HEK293 (cell line): ENCODE measurements around the gene MEX3A.

Experiments
- CTCF ChIA-PET: fragments of 350-600 bp; formaldehyde crosslinking; extraction: SDS; loops from one replicate; lab custom pipeline; 2021; ENCODE audit warnings: antibody characterized with exemption; lab: Yijun Ruan, JAX
- POLR2A ChIA-PET: fragments of 300-600 bp; formaldehyde crosslinking; extraction: SDS; loops from one replicate; lab custom pipeline; 2020; ENCODE audit warnings: antibody characterized with exemption, inconsistent platforms; lab: Yijun Ruan, JAX
- H3K27ac ChIP-seq: fragments of 200-500 bp; sonication (Bioruptor generic); 2 replicates; pipeline ENCODE4 v1.5.1; 2014; ENCODE audit warnings: low read depth, low read length, control low read depth, inconsistent platforms; ENCODE audit errors: extremely low read depth
- H3K36me3 ChIP-seq, 2 experiments: fragments of 200-500 bp in 1 of 2; sonication (Bioruptor generic) in 1 of 2; 1 replicate in 1 of 2; 2 replicates in 1 of 2; pipeline ENCODE4 v1.5.1; 2014 to 2017; ENCODE audit warnings: inconsistent platforms in 2 of 2, low read length in 2 of 2; ENCODE audit not compliant: control insufficient read depth in 2 of 2, insufficient read depth in 1 of 2
- H3K4me1 ChIP-seq: fragments of 200-500 bp; sonication (Bioruptor generic); 2 replicates; pipeline ENCODE4 v1.5.1; 2014; ENCODE audit warnings: mild to moderate bottlenecking, low read length, inconsistent platforms; ENCODE audit not compliant: control insufficient read depth, insufficient read depth
- H3K4me3 ChIP-seq: 2 replicates; pipeline ENCODE4 v1.5.1; 2011; ENCODE audit warnings: low read depth, mild to moderate bottlenecking, control low read depth, low read length, moderate library complexity
- H3K9me3 ChIP-seq: fragments of 200-500 bp; sonication (Bioruptor generic); 2 replicates; pipeline ENCODE4 v1.5.1; 2014; ENCODE audit warnings: low read depth, low read length, inconsistent platforms; ENCODE audit not compliant: control insufficient read depth, insufficient read depth
- EGR2 ChIP-seq: fragments of 450-650 bp; formaldehyde crosslinking; IDR thresholded peaks from 2 replicates; pipeline ENCODE4 v1.5.1; 2016; ENCODE audit warnings: low read depth, missing biosample characterization, missing genetic modification characterization
- GLI4 ChIP-seq: fragments of 450-650 bp; formaldehyde crosslinking; IDR thresholded peaks from 2 replicates; pipeline ENCODE4 v1.5.1; 2016; ENCODE audit warnings: missing biosample characterization, missing genetic modification characterization
- HIC1 ChIP-seq: fragments of 450-650 bp; formaldehyde crosslinking; IDR thresholded peaks from 2 replicates; pipeline ENCODE4 v1.5.1; 2016; ENCODE audit warnings: missing biosample characterization, missing genetic modification characterization
- KLF1 ChIP-seq: fragments of 450-650 bp; formaldehyde crosslinking; IDR thresholded peaks from 2 replicates; pipeline ENCODE4 v1.5.1; 2016; ENCODE audit warnings: missing biosample characterization, missing genetic modification characterization
- KLF8 ChIP-seq: fragments of 450-650 bp; formaldehyde crosslinking; IDR thresholded peaks from 2 replicates; pipeline ENCODE4 v1.5.1; 2016; ENCODE audit warnings: missing biosample characterization, missing genetic modification characterization
- REST ChIP-seq: fragments of 450-650 bp; formaldehyde crosslinking; IDR thresholded peaks from 2 replicates; pipeline ENCODE4 v1.5.1; 2016; ENCODE audit warnings: missing biosample characterization, missing genetic modification characterization
- SP7 ChIP-seq: fragments of 450-650 bp; formaldehyde crosslinking; IDR thresholded peaks from 2 replicates; pipeline ENCODE4 v1.5.1; 2016; ENCODE audit warnings: missing biosample characterization, missing genetic modification characterization
- ZBTB17 ChIP-seq: fragments of 450-650 bp; formaldehyde crosslinking; IDR thresholded peaks from 2 replicates; pipeline ENCODE4 v1.5.1; 2016; ENCODE audit warnings: missing biosample characterization, missing genetic modification characterization
- ZBTB21 ChIP-seq: fragments of 450-650 bp; formaldehyde crosslinking; IDR thresholded peaks from 2 replicates; pipeline ENCODE4 v1.5.1; 2017; ENCODE audit warnings: missing biosample characterization, missing genetic modification characterization
- ZNF175 ChIP-seq: fragments of 450-650 bp; formaldehyde crosslinking; IDR thresholded peaks from 2 replicates; pipeline ENCODE4 v1.5.1; 2016; ENCODE audit warnings: missing biosample characterization, missing genetic modification characterization
- ZNF24 ChIP-seq: fragments of 450-650 bp; formaldehyde crosslinking; IDR thresholded peaks from 2 replicates; pipeline ENCODE4 v1.5.1; 2016; ENCODE audit warnings: missing biosample characterization, missing genetic modification characterization
- ZNF248 ChIP-seq: fragments of 450-650 bp; formaldehyde crosslinking; IDR thresholded peaks from 2 replicates; pipeline ENCODE4 v1.5.1; 2017; ENCODE audit warnings: missing biosample characterization, missing genetic modification characterization
- ZNF37A ChIP-seq: fragments of 450-650 bp; IDR thresholded peaks from 2 replicates; pipeline ENCODE4 v1.5.1; 2018; ENCODE audit warnings: missing biosample characterization, missing genetic modification characterization
- ZNF404 ChIP-seq: fragments of 450-650 bp; formaldehyde crosslinking; IDR thresholded peaks from 2 replicates; pipeline ENCODE4 v1.5.1; 2017; ENCODE audit warnings: missing biosample characterization, missing genetic modification characterization
- ZNF664 ChIP-seq: fragments of 450-650 bp; formaldehyde crosslinking; IDR thresholded peaks from 2 replicates; pipeline ENCODE4 v1.5.1; 2016; ENCODE audit warnings: missing biosample characterization, missing genetic modification characterization
- ZNF792 ChIP-seq: fragments of 450-650 bp; formaldehyde crosslinking; IDR thresholded peaks from 2 replicates; pipeline ENCODE4 v1.5.1; 2016; ENCODE audit warnings: missing biosample characterization, missing genetic modification characterization
- ZSCAN23 ChIP-seq: fragments of 450-650 bp; formaldehyde crosslinking; IDR thresholded peaks from 2 replicates; pipeline ENCODE4 v1.5.1; 2016; ENCODE audit warnings: missing biosample characterization, missing genetic modification characterization
- ZXDB ChIP-seq: fragments of 450-650 bp; formaldehyde crosslinking; IDR thresholded peaks from 2 replicates; pipeline ENCODE4 v1.5.1; 2016; ENCODE audit warnings: missing biosample characterization, missing genetic modification characterization
- TF ChIP-seq, protein P1 (sequence below): fragments of 450-650 bp; formaldehyde crosslinking; IDR thresholded peaks from 2 replicates; pipeline ENCODE4 v1.5.1; 2016; ENCODE audit warnings: missing biosample characterization, missing genetic modification characterization
- TF ChIP-seq, protein P2 (sequence below): fragments of 450-650 bp; formaldehyde crosslinking; IDR thresholded peaks from 2 replicates; pipeline ENCODE4 v1.5.1; 2016; ENCODE audit warnings: missing biosample characterization, missing genetic modification characterization
- TF ChIP-seq, protein P3 (sequence below): fragments of 450-650 bp; formaldehyde crosslinking; IDR thresholded peaks from 2 replicates; pipeline ENCODE4 v1.5.1; 2016; ENCODE audit warnings: missing biosample characterization, missing genetic modification characterization

MEX3A gene

DNA sequence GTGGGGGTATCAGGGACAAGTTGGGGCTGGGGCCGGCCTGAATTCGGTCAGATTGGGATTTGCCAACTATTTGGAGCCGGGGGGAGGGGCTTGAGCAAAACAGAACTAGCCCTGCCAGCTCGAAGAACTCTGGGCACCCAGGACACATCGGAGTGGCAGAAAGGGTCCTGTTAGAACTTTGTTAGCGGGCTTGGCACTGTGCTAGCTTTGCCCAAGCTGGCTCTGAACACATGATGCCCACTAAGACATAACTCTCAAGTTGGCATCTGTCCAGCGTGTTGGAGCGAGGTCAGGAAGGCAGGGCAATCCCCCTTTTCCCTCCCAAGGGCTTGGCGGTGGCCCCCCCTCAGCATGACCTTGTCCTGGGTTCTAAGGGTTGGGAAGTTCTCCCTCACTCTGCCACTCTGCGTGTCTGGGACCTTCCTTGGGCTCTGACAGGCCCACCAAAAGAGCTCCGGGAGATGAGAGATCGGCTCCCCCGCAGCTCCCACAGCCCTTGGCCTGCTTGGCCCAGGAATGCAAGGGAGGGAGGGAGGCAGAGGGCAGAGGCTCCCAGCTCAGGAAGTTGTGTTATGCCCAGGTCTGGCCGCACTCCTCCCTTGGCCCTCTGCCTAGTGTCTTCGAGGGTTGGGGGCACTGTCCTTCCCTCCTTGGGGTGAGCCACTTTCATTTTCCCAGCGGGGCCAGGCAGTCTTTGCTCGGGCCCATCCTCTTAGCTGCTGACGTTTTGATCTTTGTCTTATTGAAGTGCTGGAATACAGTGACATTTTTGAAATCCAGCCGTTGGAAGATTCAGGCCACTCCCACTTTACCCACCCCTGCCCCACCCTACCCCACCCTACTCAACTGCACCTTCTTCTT lies 33.5 kb upstream of the MEX3A start (continued):
- peak; percentile 33; the same call in 1 of the 2 replicates for TF ChIP-seq REST (tag by site-specific recombination)
- TF ChIP-seq HIC1 (tag by site-specific recombination), result peak; percentile 72
- peak; percentile 39; the same call in 1 of the 2 replicates for TF ChIP-seq EGR2 (tag by site-specific recombination)
- TF ChIP-seq KLF8 (tag by site-specific recombination), result peak; percentile 64; the same call in 1 of the 2 replicates
- peak; percentile 31; the same call in 1 of the 2 replicates for TF ChIP-seq SP7 (tag by site-specific recombination)
- peak; percentile 87 for TF ChIP-seq KLF1 (tag by site-specific recombination)
- peak; percentile 45 for TF ChIP-seq ZBTB17
- TF ChIP-seq, protein P1, sequence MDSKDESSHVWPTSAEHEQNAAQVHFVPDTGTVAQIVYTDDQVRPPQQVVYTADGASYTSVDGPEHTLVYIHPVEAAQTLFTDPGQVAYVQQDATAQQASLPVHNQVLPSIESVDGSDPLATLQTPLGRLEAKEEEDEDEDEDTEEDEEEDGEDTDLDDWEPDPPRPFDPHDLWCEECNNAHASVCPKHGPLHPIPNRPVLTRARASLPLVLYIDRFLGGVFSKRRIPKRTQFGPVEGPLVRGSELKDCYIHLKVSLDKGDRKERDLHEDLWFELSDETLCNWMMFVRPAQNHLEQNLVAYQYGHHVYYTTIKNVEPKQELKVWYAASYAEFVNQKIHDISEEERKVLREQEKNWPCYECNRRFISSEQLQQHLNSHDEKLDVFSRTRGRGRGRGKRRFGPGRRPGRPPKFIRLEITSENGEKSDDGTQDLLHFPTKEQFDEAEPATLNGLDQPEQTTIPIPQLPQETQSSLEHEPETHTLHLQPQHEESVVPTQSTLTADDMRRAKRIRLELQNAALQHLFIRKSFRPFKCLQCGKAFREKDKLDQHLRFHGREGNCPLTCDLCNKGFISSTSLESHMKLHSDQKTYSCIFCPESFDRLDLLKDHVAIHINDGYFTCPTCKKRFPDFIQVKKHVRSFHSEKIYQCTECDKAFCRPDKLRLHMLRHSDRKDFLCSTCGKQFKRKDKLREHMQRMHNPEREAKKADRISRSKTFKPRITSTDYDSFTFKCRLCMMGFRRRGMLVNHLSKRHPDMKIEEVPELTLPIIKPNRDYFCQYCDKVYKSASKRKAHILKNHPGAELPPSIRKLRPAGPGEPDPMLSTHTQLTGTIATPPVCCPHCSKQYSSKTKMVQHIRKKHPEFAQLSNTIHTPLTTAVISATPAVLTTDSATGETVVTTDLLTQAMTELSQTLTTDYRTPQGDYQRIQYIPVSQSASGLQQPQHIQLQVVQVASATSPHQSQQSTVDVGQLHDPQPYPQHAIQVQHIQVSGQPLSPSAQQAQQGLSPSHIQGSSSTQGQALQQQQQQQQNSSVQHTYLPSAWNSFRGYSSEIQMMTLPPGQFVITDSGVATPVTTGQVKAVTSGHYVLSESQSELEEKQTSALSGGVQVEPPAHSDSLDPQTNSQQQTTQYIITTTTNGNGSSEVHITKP (tag by site-specific recombination), result peak; percentile 67
- TF ChIP-seq ZBTB21, result no peak
- TF ChIP-seq, protein P2, sequence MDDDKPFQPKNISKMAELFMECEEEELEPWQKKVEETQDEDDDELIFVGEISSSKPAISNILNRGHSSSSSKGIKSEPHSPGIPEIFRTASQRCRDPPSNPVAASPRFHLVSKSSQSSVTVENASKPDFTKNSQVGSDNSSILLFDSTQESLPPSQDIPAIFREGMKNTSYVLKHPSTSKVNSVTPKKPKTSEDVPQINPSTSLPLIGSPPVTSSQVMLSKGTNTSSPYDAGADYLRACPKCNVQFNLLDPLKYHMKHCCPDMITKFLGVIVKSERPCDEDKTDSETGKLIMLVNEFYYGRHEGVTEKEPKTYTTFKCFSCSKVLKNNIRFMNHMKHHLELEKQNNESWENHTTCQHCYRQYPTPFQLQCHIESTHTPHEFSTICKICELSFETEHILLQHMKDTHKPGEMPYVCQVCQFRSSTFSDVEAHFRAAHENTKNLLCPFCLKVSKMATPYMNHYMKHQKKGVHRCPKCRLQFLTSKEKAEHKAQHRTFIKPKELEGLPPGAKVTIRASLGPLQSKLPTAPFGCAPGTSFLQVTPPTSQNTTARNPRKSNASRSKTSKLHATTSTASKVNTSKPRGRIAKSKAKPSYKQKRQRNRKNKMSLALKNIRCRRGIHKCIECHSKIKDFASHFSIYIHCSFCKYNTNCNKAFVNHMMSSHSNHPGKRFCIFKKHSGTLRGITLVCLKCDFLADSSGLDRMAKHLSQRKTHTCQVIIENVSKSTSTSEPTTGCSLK (tag by site-specific recombination), result no peak
- no peak for TF ChIP-seq ZNF664 (tag by site-specific recombination)
- TF ChIP-seq ZXDB, result peak; percentile 27; the same call in 1 of the 2 replicates

DNA sequence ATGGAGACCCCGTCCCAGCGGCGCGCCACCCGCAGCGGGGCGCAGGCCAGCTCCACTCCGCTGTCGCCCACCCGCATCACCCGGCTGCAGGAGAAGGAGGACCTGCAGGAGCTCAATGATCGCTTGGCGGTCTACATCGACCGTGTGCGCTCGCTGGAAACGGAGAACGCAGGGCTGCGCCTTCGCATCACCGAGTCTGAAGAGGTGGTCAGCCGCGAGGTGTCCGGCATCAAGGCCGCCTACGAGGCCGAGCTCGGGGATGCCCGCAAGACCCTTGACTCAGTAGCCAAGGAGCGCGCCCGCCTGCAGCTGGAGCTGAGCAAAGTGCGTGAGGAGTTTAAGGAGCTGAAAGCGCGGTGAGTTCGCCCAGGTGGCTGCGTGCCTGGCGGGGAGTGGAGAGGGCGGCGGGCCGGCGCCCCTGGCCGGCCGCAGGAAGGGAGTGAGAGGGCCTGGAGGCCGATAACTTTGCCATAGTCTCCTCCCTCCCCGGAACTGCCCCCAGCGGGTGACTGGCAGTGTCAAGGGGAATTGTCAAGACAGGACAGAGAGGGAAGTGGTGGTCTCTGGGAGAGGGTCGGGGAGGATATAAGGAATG lies 32.8 kb upstream of the MEX3A start:
- Histone ChIP-seq H3K9me3 (no peaks in the 10 kb centered on the region), H3K4me3 (peak overlapping the region; percentile 69), H3K36me3 (peaks cover 0 to 4% of the 10 kb centered on the region in 2 experiments; a peak in 2 of 3 replicates), H3K4me1 (peaks cover 4% of the 10 kb centered on the region), H3K27ac (peak overlapping the region; percentile 66; the same call in 1 of the 2 replicates)
- ChIA-PET POLR2A (interaction anchor here (0.6 to 5.5 kb wide), 9 partner anchors 9 to 626 kb away, joined by 3 to 63 read pairs (median 8); partner anchors contain the start of genes MRPL24, PMF1 and SLC25A44), CTCF (interaction anchor here (1.3 to 25.6 kb wide), 4 partner anchors 11 to 31 kb away, joined by 5 to 1029 read pairs (median 32); no protein-coding TSS in a partner anchor)
- TF ChIP-seq ZSCAN23 (tag by site-specific recombination) (no peak), ZNF248 (no peak), ZNF175 (tag by site-specific recombination) (no peak), ZNF404 (no peak), GLI4 (tag by site-specific recombination) (no peak), ZNF24 (tag by site-specific recombination) (no peak), ZNF792 (tag by site-specific recombination) (no peak), ZNF37A (no peak)
- TF ChIP-seq, protein P3, sequence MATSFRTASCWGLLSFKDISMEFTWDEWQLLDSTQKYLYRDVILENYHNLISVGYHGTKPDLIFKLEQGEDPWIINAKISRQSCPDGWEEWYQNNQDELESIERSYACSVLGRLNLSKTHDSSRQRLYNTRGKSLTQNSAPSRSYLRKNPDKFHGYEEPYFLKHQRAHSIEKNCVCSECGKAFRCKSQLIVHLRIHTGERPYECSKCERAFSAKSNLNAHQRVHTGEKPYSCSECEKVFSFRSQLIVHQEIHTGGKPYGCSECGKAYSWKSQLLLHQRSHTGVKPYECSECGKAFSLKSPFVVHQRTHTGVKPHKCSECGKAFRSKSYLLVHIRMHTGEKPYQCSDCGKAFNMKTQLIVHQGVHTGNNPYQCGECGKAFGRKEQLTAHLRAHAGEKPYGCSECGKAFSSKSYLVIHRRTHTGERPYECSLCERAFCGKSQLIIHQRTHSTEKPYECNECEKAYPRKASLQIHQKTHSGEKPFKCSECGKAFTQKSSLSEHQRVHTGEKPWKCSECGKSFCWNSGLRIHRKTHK (tag by site-specific recombination), result no peak
